Natural killer cell treated with Interleukin-12 subunit alpha and Interleukin-12 subunit beta and Interleukin-15 and Interleukin-18, amount 100 ng/mL, for 72 hours (primary cell): ENCODE measurements around the gene ZFP36L2. TPM values are rescaled to one million over a fixed set of nuclear protein-coding genes. Genes with fewer than 3 reads are reported as not detected.

Source experiments
- ATAC-seq, 2 donors: fragments of 150-1000 bp; cut with Tn5 transposase in 1 of 2; sonication (Bioruptor Pico), chemical (Tn5 transposase) in 1 of 2; 2 replicates each; pipeline ENCODE4 v1.10.0; 2021
- DNase-seq: peaks from one replicate; pipeline ENCODE4 v3.0.0; 2022; ENCODE audit warnings: low spot score
- H3K27ac Mint-ChIP-seq, 2 donors: 1 replicate in 1 of 2; 2 replicates in 1 of 2; pipeline ENCODE4 v1.8.0; 2022; ENCODE audit warnings: mixed read lengths in 2 of 2, mild to moderate bottlenecking in 1 of 2, moderate library complexity in 1 of 2
- H3K27me3 Mint-ChIP-seq, 2 donors: 1 replicate in 1 of 2; 2 replicates in 1 of 2; pipeline ENCODE4 v1.8.0; 2022; ENCODE audit warnings: mixed read lengths in 2 of 2
- H3K36me3 Mint-ChIP-seq: one replicate; pipeline ENCODE4 v1.8.0; 2022; ENCODE audit warnings: mixed read lengths
- H3K4me1 Mint-ChIP-seq, 2 donors: 1 replicate in 1 of 2; 2 replicates in 1 of 2; pipeline ENCODE4 v1.8.0; 2022; ENCODE audit warnings: low read depth in 2 of 2, mixed read lengths in 2 of 2, mild to moderate bottlenecking in 1 of 2
- H3K4me3 Mint-ChIP-seq: one replicate; pipeline ENCODE4 v1.8.0; 2022; ENCODE audit warnings: mixed read lengths
- H3K9me3 Mint-ChIP-seq: 2 replicates; pipeline ENCODE4 v1.8.0; 2022; ENCODE audit warnings: mixed read lengths
- total RNA-seq, 2 donors: library from RNA; stranded (reverse); gene quantifications; one replicate each; pipeline ENCODE4 v1.2.3, GENCODE V29; 2022

Gene ZFP36L2
- total RNA-seq, 2 donors from 2014 or later, result 22.3 to 24.7 TPM

- ATAC-seq (no peak), DNase-seq (no peak)
- Mint-ChIP-seq H3K4me3 (no peak overlapping the region), H3K27ac (peak overlapping the region; percentile 13 to 54), H3K4me1 (peaks cover 11 to 13% of the 10 kb centered on the region in 2 donors), H3K27me3 (no peaks in the 10 kb centered on the region), H3K9me3 (no peaks in the 10 kb centered on the region), H3K36me3 (no peaks in the 10 kb centered on the region)
Observed at GRCh38 chr2:43238176-43238575, 11.8 kb upstream of the ZFP36L2 start.

- Mint-ChIP-seq H3K9me3 (no peaks in the 10 kb centered on the region), H3K27me3 (no peaks in the 10 kb centered on the region), H3K4me1 (peaks cover 15 to 19% of the 10 kb centered on the region in 2 donors), H3K4me3 (no peak overlapping the region), H3K27ac (no peak overlapping the region), H3K36me3 (peaks cover 6% of the 10 kb centered on the region)
- DNase-seq (no peak), ATAC-seq (no peak)
Observed at GRCh38 chr2:43233218-43234212, 7.1 kb upstream of the ZFP36L2 start.

- H3K9me3 Mint-ChIP-seq, result no peaks in the 10 kb centered on the region
- H3K4me1 Mint-ChIP-seq, result peaks cover 21 to 23% of the 10 kb centered on the region in 2 donors
- H3K36me3 Mint-ChIP-seq, result peaks cover 6% of the 10 kb centered on the region
- no peak overlapping the region for H3K4me3 Mint-ChIP-seq
- no peak for DNase-seq
- H3K27me3 Mint-ChIP-seq, result no peaks in the 10 kb centered on the region
- H3K27ac Mint-ChIP-seq, result no peak overlapping the region
- ATAC-seq, result no peak
Observed at GRCh38 chr2:43230951-43231827, 4.8 kb upstream of the ZFP36L2 start.

GRCh38 chr2:43230351-43230885, 4.0 kb upstream of the ZFP36L2 start:
- H3K4me1 Mint-ChIP-seq, result peaks cover 23 to 28% of the 10 kb centered on the region in 2 donors
- no peaks in the 10 kb centered on the region for H3K27me3 Mint-ChIP-seq
- H3K27ac Mint-ChIP-seq, result no peak overlapping the region
- ATAC-seq (no peak), DNase-seq (no peak)
- no peak overlapping the region for H3K4me3 Mint-ChIP-seq
- no peaks in the 10 kb centered on the region for H3K9me3 Mint-ChIP-seq
- peaks cover 6% of the 10 kb centered on the region for H3K36me3 Mint-ChIP-seq

GRCh38 chr2:43228756-43229659, 2.6 kb upstream of the ZFP36L2 start:
- H3K27me3 Mint-ChIP-seq, result no peaks in the 10 kb centered on the region
- H3K27ac Mint-ChIP-seq, result peak overlapping the region; percentile 50 to 72
- DNase-seq, result peak; percentile 58
- peak overlapping the region; percentile 84 for H3K4me3 Mint-ChIP-seq
- peaks cover 28 to 32% of the 10 kb centered on the region in 2 donors for H3K4me1 Mint-ChIP-seq
- no peaks in the 10 kb centered on the region for H3K9me3 Mint-ChIP-seq
- ATAC-seq, result no peak
- H3K36me3 Mint-ChIP-seq, result peaks cover 6% of the 10 kb centered on the region

GRCh38 chr2:43228321-43228751, 1.9 kb upstream of the ZFP36L2 start:
- Mint-ChIP-seq H3K9me3 (no peaks in the 10 kb centered on the region), H3K27ac (peak overlapping the region in 1 of 2 donors; percentile 72), H3K27me3 (no peaks in the 10 kb centered on the region), H3K4me3 (peak overlapping the region; percentile 84), H3K36me3 (peaks cover 10% of the 10 kb centered on the region), H3K4me1 (peaks cover 34 to 35% of the 10 kb centered on the region in 2 donors)
- DNase-seq (peak; percentile 32), ATAC-seq (no peak)

GRCh38 chr2:43227830-43228281, 1.4 kb upstream of the ZFP36L2 start:
- H3K27ac Mint-ChIP-seq, result peak overlapping the region; percentile 53 to 72
- H3K4me3 Mint-ChIP-seq, result peak overlapping the region; percentile 84
- peak; percentile 44 for DNase-seq
- H3K27me3 Mint-ChIP-seq, result no peaks in the 10 kb centered on the region
- peaks cover 10% of the 10 kb centered on the region for H3K36me3 Mint-ChIP-seq
- no peaks in the 10 kb centered on the region for H3K9me3 Mint-ChIP-seq
- peaks cover 36% of the 10 kb centered on the region in 2 donors for H3K4me1 Mint-ChIP-seq
- ATAC-seq, result no peak

- Mint-ChIP-seq H3K4me3 (peak overlapping the region; percentile 84), H3K36me3 (peaks cover 10% of the 10 kb centered on the region), H3K27ac (peak overlapping the region; percentile 53 to 72), H3K4me1 (peaks cover 39 to 43% of the 10 kb centered on the region in 2 donors), H3K27me3 (no peaks in the 10 kb centered on the region), H3K9me3 (no peaks in the 10 kb centered on the region)
- ATAC-seq (peak; percentile 21 to 37), DNase-seq (peak; percentile 72)
Observed at GRCh38 chr2:43226955-43227829, 786 bp upstream of the ZFP36L2 start.

- peak overlapping the region; percentile 79 for H3K4me3 Mint-ChIP-seq
- peak overlapping the region; percentile 62 to 85 for H3K27ac Mint-ChIP-seq
- DNase-seq (peak; percentile 95), ATAC-seq (peak; percentile 57 to 80)
- H3K36me3 Mint-ChIP-seq, result peaks cover 10% of the 10 kb centered on the region
- no peaks in the 10 kb centered on the region for H3K27me3 Mint-ChIP-seq
- no peaks in the 10 kb centered on the region for H3K9me3 Mint-ChIP-seq
- peaks cover 50 to 55% of the 10 kb centered on the region in 2 donors for H3K4me1 Mint-ChIP-seq
Observed at GRCh38 chr2:43225788-43226557, 433 bp downstream of the ZFP36L2 start.

GRCh38 chr2:43225093-43225787, 1.2 kb downstream of the ZFP36L2 start:
- Mint-ChIP-seq H3K27ac (peak overlapping the region; percentile 62 to 85), H3K27me3 (no peaks in the 10 kb centered on the region), H3K4me1 (peaks cover 58 to 62% of the 10 kb centered on the region in 2 donors), H3K4me3 (peak overlapping the region; percentile 79), H3K36me3 (peaks cover 10% of the 10 kb centered on the region), H3K9me3 (no peaks in the 10 kb centered on the region)
- ATAC-seq (no peak), DNase-seq (peak; percentile 71)

GRCh38 chr2:43224571-43225092, 1.8 kb downstream of the ZFP36L2 start:
- ATAC-seq, result no peak
- Mint-ChIP-seq H3K9me3 (no peaks in the 10 kb centered on the region), H3K27ac (peak overlapping the region; percentile 60 to 91), H3K4me1 (peaks cover 62 to 66% of the 10 kb centered on the region in 2 donors), H3K4me3 (peak overlapping the region; percentile 90), H3K36me3 (peaks cover 8% of the 10 kb centered on the region), H3K27me3 (no peaks in the 10 kb centered on the region)
- peak; percentile 65 for DNase-seq
